C4-2B (cell line): Measurements from ENCODE around the gene MRAS.
"Not testable (repeated sequence)": the region's sequence is repeated elsewhere in the genome, so short reads cannot be mapped to it uniquely, and the experiment has no call there.

Experiments
- CTCF ChIP-seq: fragments of 450-650 bp; conservative IDR thresholded peaks from 2 replicates; pipeline ENCODE4 v1.5.1; 2017; ENCODE audit warnings: mild to moderate bottlenecking
- ZFX ChIP-seq: fragments of 450-650 bp; IDR thresholded peaks from 2 replicates; pipeline ENCODE4 v1.6.1; 2017

GRCh38 chr3:138426754-138427153 is 78.4 kb downstream of the MRAS start:
- not testable (repeated sequence) for TF ChIP-seq CTCF, ZFX
